ENCODE measurements around the gene PNPLA7.

DNA sequence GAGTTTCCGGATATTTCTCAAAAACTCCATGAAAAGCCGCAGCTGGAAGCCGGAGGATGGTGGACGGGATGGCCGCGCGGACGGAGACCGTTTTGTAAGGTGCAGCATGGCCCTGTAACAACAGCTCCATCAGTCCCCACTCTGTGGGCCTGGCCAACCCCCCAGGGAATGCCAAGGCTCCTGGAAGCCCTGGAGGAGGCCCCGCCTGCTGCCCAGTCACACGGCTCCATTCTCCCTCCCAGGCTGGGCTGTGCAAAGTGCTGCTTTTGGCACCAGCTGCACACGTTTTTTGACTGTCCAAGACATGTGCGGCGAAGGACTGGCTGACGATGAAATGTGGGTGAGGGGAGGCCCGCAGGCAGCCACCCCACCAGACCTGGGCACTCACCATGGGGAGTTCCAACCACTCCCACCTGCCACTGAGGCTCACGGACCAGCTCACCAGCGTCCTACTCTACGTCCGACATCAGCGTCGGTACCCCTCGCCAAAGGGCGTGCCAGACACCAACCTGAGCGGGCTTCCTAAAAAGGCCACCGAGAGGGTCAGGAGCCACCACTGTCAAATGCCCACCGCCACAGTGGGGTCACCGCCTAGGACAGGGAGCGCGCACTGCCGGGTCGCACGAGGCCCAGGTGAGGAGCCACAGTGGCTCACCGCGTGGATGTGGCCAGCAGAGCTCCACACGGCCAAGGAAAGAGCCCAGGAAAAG is 27.3 kb downstream of the PNPLA7 start:
- TF ChIP-seq POLR2AphosphoS5 (IDR thresholded peaks at IDR 0.05; ENCODE audit: low read depth, low read length): no peak
- no peak for TF ChIP-seq RAD21 (IDR thresholded peaks at IDR 0.05; ENCODE audit: low read length)
- TF ChIP-seq CTCF (IDR thresholded peaks at IDR 0.05): no peak
- no peak for TF ChIP-seq YY1 (IDR thresholded peaks at IDR 0.05; ENCODE audit: low read depth)
- TF ChIP-seq MAX (IDR thresholded peaks at IDR 0.05; ENCODE audit: low read depth): no peak
- no peak for TF ChIP-seq RFX5 (IDR thresholded peaks at IDR 0.05; ENCODE audit: low read length)

Measured in SK-N-SH (cell line).